Sigmoid colon (tissue), 7 donors: Measurements from ENCODE around the gene NR1H3. TPM values are rescaled to one million over a fixed set of nuclear protein-coding genes. Genes with fewer than 3 reads are reported as not detected.

Source experiments
- DNase-seq: peaks from one replicate; pipeline ENCODE4 v3.0.0-alpha.2; 2019
- H3K27ac ChIP-seq, 4 donors: fragments of 200-600 bp; sonication (generic); one replicate each; pipeline ENCODE4 v1.5.1; 2016 to 2019; ENCODE audit warnings: mild to moderate bottlenecking in 1 of 4
- H3K27me3 ChIP-seq, 3 donors: fragments of 200-600 bp; sonication (generic); one replicate each; pipeline ENCODE4 v1.5.1; 2019; ENCODE audit warnings: mild to moderate bottlenecking in 1 of 3
- H3K36me3 ChIP-seq, 4 donors: fragments of 200-600 bp; sonication (generic); one replicate each; pipeline ENCODE4 v1.5.1; 2016 to 2019
- H3K4me1 ChIP-seq, 4 donors: fragments of 200-600 bp; sonication (generic); one replicate each; pipeline ENCODE4 v1.5.1; 2017 to 2019
- H3K4me3 ChIP-seq, 4 donors: fragments of 200-600 bp; sonication (generic); one replicate each; pipeline ENCODE4 v1.5.1; 2017 to 2019; ENCODE audit warnings: mild to moderate bottlenecking in 2 of 4, moderate library complexity in 1 of 4
- H3K9me3 ChIP-seq, 4 donors: fragments of 200-600 bp in 3 of 4; sonication (generic) in 3 of 4; one replicate each; pipeline versions ENCODE4 v1.5.1 to v1.6.1; 2013 to 2019
- EP300 ChIP-seq, 4 donors: sonication (generic); formaldehyde crosslinking; IDR thresholded peaks; one replicate each; pipeline ENCODE4 v1.6.1; 2017; ENCODE audit warnings: antibody characterized with exemption in 4 of 4
- POLR2A ChIP-seq, 2 donors: fragments of 450-650 bp; IDR thresholded peaks; one replicate each; pipeline ENCODE4 v1.6.1; 2016; ENCODE audit warnings: antibody characterized with exemption in 2 of 2, mild to moderate bottlenecking in 2 of 2, moderate library complexity in 2 of 2
- POLR2AphosphoS5 ChIP-seq, 4 donors: sonication (generic); formaldehyde crosslinking; IDR thresholded peaks; one replicate each; pipeline ENCODE4 v1.6.1; 2017; ENCODE audit warnings: antibody characterized with exemption in 4 of 4
- WGBS, 2 donors: extraction: QIAGEN DNeasy Blood & Tissue Kit; methylation state at CpG; one replicate each; pipeline ENCODE4 v1.1.7; 2013; 5-methylcytosine and 5-hydroxymethylcytosine counted together
- intact Hi-C: fragments of 100-400 bp; cut with DNase I; formaldehyde crosslinking; loops from one replicate; pipeline ENCODE4 v1.15.1; 2023
- polyA plus RNA-seq, 3 donors: library from polyadenylated mRNA; stranded (reverse); fragments of 200-250 nt; gene quantifications; one replicate each; pipeline ENCODE4 v1.2.3, GENCODE V29; 2013
- total RNA-seq, 4 donors: library from RNA; depleted of rRNA; stranded (reverse); fragments of >200 nt; gene quantifications; one replicate each; pipeline ENCODE4 v1.1.0, GENCODE V29; 2016
- TF ChIP-seq, protein P1 (sequence below), 4 experiments: fragments of 450-650 bp in 3 of 4; fragments of 200-600 bp in 1 of 4; IDR thresholded peaks; one replicate each; pipeline ENCODE4 v1.5.1; 2016 to 2019; ENCODE audit warnings: antibody characterized with exemption in 4 of 4, mild to moderate bottlenecking in 3 of 4, moderate library complexity in 2 of 4
- donor health status: healthy with polysubstance abuse.
- donor health status: Bipolar disorder and iron deficiency.
- donor health status: healthy.

NR1H3 gene
- total and polyA plus RNA-seq, 7 donors: 30.3 to 90.1 (median 54.5) TPM

DNA sequence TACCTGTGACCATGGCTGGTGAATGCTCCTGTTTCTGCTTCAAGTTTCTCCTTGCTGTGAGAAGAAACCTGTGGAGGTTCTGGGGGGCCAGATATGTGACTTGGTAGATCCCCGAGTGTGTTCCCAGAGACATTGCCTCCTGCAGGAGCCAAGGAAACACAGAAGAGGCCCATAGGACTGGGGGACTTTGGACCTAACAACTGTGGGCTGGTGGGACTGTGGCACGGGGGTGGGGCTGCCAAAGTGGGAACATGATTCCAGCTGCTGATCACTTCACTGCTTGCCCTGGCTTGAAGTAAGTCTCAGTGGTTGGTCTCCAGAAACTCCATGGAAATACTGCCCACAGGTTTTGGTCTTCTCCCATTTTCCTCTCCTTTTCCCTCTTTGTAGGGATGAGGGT lies 4.1 kb upstream of the NR1H3 start:
- peaks cover 0 to 53% (median 41%) of the 10 kb centered on the region in 4 donors for H3K4me1 ChIP-seq
- peak overlapping the region; percentile 58 to 78 (median 73) for H3K27ac ChIP-seq
- 20 to 74% methylated on average over 2 of the region's 2 CpGs for WGBS, 2 donors
- no peaks in the 10 kb centered on the region for H3K27me3 ChIP-seq
- intact Hi-C loops: no loop called here
- H3K4me3 ChIP-seq: no peak overlapping the region
- no peak for TF ChIP-seq POLR2A (IDR thresholded peaks at IDR 0.05)
- TF ChIP-seq EP300 (IDR thresholded peaks at IDR 0.05): no peak
- TF ChIP-seq POLR2AphosphoS5 (IDR thresholded peaks at IDR 0.05): no peak
- TF ChIP-seq, protein P1, sequence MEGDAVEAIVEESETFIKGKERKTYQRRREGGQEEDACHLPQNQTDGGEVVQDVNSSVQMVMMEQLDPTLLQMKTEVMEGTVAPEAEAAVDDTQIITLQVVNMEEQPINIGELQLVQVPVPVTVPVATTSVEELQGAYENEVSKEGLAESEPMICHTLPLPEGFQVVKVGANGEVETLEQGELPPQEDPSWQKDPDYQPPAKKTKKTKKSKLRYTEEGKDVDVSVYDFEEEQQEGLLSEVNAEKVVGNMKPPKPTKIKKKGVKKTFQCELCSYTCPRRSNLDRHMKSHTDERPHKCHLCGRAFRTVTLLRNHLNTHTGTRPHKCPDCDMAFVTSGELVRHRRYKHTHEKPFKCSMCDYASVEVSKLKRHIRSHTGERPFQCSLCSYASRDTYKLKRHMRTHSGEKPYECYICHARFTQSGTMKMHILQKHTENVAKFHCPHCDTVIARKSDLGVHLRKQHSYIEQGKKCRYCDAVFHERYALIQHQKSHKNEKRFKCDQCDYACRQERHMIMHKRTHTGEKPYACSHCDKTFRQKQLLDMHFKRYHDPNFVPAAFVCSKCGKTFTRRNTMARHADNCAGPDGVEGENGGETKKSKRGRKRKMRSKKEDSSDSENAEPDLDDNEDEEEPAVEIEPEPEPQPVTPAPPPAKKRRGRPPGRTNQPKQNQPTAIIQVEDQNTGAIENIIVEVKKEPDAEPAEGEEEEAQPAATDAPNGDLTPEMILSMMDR (IDR thresholded peaks at IDR 0.05): no peak
- no peaks in the 10 kb centered on the region for H3K36me3 ChIP-seq
- DNase-seq: no peak
- no peaks in the 10 kb centered on the region for H3K9me3 ChIP-seq

DNA sequence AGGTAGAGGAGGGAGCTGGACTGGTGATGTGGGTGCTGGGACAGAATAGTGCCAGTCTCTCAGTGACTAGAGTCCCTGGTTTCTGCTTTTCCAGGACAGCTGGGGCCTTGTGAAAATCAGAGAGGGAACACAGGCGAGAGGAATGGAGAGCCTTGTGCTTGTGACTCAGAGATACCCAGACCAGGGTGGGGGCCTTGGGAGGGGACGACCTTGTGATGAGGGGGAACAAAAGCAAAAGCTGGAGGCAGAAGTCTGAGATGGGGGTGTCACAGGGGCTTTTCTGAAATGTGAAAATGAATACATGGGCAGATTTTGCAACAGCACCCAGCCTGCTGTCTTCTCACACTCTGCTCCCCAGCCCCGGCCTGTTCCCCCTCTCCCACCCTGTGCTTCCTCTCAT lies 3.4 kb upstream of the NR1H3 start:
- Histone ChIP-seq H3K27me3 (no peaks in the 10 kb centered on the region), H3K4me1 (peaks cover 0 to 58% (median 45%) of the 10 kb centered on the region in 4 donors), H3K9me3 (no peaks in the 10 kb centered on the region), H3K27ac (peak overlapping the region; percentile 58 to 78 (median 73)), H3K4me3 (no peak overlapping the region), H3K36me3 (no peaks in the 10 kb centered on the region)
- intact Hi-C loops: no loop called here
- 65 to 76% methylated on average over 3 of the region's 3 CpGs for WGBS, 2 donors
- TF ChIP-seq POLR2A (IDR thresholded peaks at IDR 0.05) (no peak), EP300 (IDR thresholded peaks at IDR 0.05) (no peak), POLR2AphosphoS5 (IDR thresholded peaks at IDR 0.05) (no peak)
- TF ChIP-seq, protein P1 (IDR thresholded peaks at IDR 0.05): no peak
- peak; percentile 85 for DNase-seq

DNA sequence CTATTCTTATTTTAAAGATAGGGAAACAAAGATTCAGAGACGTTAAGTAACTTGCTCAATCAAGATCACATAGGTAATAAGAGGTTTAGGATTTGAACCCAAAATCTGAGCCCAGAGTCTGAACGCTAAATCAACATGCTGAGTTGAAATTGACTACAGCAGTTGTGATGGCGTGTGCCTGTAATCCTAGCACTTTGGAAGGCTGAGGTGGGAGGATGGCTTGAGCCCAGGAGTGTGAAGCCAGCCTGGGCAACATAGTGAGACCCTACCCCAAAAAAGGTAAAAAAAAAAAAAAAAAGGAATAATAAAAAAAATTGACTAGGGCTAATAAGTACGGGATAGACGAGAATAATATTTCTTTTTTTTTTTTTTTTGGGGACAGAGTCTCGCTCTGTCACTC lies 1.4 kb upstream of the NR1H3 start:
- H3K9me3 ChIP-seq: no peaks in the 10 kb centered on the region
- no peak overlapping the region for H3K4me3 ChIP-seq
- H3K27me3 ChIP-seq: no peaks in the 10 kb centered on the region
- H3K27ac ChIP-seq: peak overlapping the region in 3 of 4 donors; percentile 1 to 78 (median 76)
- DNase-seq: no peak
- TF ChIP-seq POLR2A (IDR thresholded peaks at IDR 0.05): no peak
- TF ChIP-seq POLR2AphosphoS5 (IDR thresholded peaks at IDR 0.05): no peak
- no peak for TF ChIP-seq EP300 (IDR thresholded peaks at IDR 0.05)
- TF ChIP-seq, protein P1 (IDR thresholded peaks at IDR 0.05): no peak
- intact Hi-C loops: loop anchor here (5.0 kb wide), 1 partner anchor 96 kb away; the partner anchor contains the start of gene MYBPC3
- H3K4me1 ChIP-seq: peaks cover 0 to 64% (median 46%) of the 10 kb centered on the region in 4 donors
- WGBS, 2 donors: 90 to 94% methylated on average over 6 of the region's 6 CpGs
- no peaks in the 10 kb centered on the region for H3K36me3 ChIP-seq

DNA sequence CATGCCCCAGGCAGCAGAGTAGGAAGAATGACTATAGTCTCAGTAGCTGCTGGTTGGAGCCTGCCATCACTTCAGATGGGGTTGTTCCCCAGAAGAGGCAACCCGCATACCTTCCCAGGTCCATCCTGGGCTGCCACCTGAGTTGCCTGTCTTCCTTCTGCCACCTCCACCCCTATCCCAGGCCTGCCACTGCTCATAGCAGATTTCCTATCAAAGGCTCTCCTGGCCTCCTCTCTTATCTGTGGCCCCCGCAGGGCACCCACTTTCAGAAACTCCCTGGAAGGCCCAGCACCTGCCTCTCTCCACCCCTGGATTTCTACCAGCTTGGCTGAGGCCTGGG lies 649 bp upstream of the NR1H3 start:
- no peaks in the 10 kb centered on the region for H3K27me3 ChIP-seq
- H3K27ac ChIP-seq: peak overlapping the region; percentile 69 to 79 (median 77)
- no peaks in the 10 kb centered on the region for H3K36me3 ChIP-seq
- peak overlapping the region in 3 of 4 donors; percentile 35 to 43 (median 41) for H3K4me3 ChIP-seq
- no peak for DNase-seq
- H3K9me3 ChIP-seq: no peaks in the 10 kb centered on the region
- peaks cover 0 to 64% (median 46%) of the 10 kb centered on the region in 4 donors for H3K4me1 ChIP-seq
- intact Hi-C loops: loop anchor here (5.0 kb wide), 1 partner anchor 95 kb away; the partner anchor contains the start of gene MYBPC3
- TF ChIP-seq, protein P1 (IDR thresholded peaks at IDR 0.05): no peak
- no peak for TF ChIP-seq POLR2A (IDR thresholded peaks at IDR 0.05)
- no peak for TF ChIP-seq POLR2AphosphoS5 (IDR thresholded peaks at IDR 0.05)
- TF ChIP-seq EP300 (IDR thresholded peaks at IDR 0.05): no peak
- WGBS, 2 donors: 41 to 61% methylated on average over 2 of the region's 2 CpGs
